CD4-positive, alpha-beta T cell treated with Interleukin-2 at 100 ng/mL for 4 hours (primary cell): Measurements from ENCODE around the gene PDILT.
"Not testable (repeated sequence)": the region's sequence is repeated elsewhere in the genome, so short reads cannot be mapped to it uniquely, and the experiment has no call there.

ENCODE experiments used
- DNase-seq: peaks from one replicate; pipeline ENCODE4 v3.0.0-alpha.2; 2020; ENCODE audit warnings: low spot score

Gene PDILT

GRCh38 chr16:20321671-20322070 is 82.9 kb downstream of the PDILT start:
- no peak for DNase-seq

- DNase-seq = not testable (repeated sequence)
Observed at GRCh38 chr16:20321051-20321450, 83.5 kb downstream of the PDILT start.

GRCh38 chr16:20320592-20320991 is 83.9 kb downstream of the PDILT start:
- no peak for DNase-seq

GRCh38 chr16:20320178-20320577 is 84.4 kb downstream of the PDILT start:
- DNase-seq = no peak

- no peak for DNase-seq
Observed at GRCh38 chr16:20319406-20319805, 85.1 kb downstream of the PDILT start.

- DNase-seq = no peak
Observed at GRCh38 chr16:20318437-20318836, 86.1 kb downstream of the PDILT start.

- no peak for DNase-seq
Observed at GRCh38 chr16:20318006-20318405, 86.5 kb downstream of the PDILT start.

- DNase-seq = no peak
Observed at GRCh38 chr16:20317117-20317516, 87.4 kb downstream of the PDILT start.

- DNase-seq = no peak
Observed at GRCh38 chr16:20316715-20317114, 87.8 kb downstream of the PDILT start.

GRCh38 chr16:20315764-20316163 is 88.8 kb downstream of the PDILT start:
- DNase-seq = no peak

GRCh38 chr16:20314575-20314974 is 90.0 kb downstream of the PDILT start:
- DNase-seq = no peak

GRCh38 chr16:20313741-20314140 is 90.8 kb downstream of the PDILT start:
- no peak for DNase-seq

GRCh38 chr16:20312536-20313095 is 91.9 kb downstream of the PDILT start:
- not testable (repeated sequence) for DNase-seq

- DNase-seq = no peak
Observed at GRCh38 chr16:20311548-20311947, 93.0 kb downstream of the PDILT start.

- no peak for DNase-seq
Observed at GRCh38 chr16:20310421-20311395, 93.8 kb downstream of the PDILT start.

GRCh38 chr16:20309786-20310185 is 94.8 kb downstream of the PDILT start:
- no peak for DNase-seq
